Muscle of back (tissue), 11 donors: ENCODE measurements around the gene SFXN1. TPM values are rescaled to one million over a fixed set of nuclear protein-coding genes. Genes with fewer than 3 reads are reported as not detected.

Source experiments
- DNase-seq, 3 donors: peaks; one replicate each; pipeline versions ENCODE4 v3.0.0 to v3.0.0-alpha.2; 2013
- polyA plus RNA-seq, 10 donors: library from polyadenylated mRNA; unstranded; fragments of 120-200 nt; gene quantifications; one replicate each; pipeline ENCODE4 v1.2.1, GENCODE V29; 2013; ENCODE audit not compliant: insufficient read length in 10 of 10

Gene SFXN1
- polyA plus RNA-seq, 10 donors, result 17.8 to 29.8 (median 21.7) TPM

DNA sequence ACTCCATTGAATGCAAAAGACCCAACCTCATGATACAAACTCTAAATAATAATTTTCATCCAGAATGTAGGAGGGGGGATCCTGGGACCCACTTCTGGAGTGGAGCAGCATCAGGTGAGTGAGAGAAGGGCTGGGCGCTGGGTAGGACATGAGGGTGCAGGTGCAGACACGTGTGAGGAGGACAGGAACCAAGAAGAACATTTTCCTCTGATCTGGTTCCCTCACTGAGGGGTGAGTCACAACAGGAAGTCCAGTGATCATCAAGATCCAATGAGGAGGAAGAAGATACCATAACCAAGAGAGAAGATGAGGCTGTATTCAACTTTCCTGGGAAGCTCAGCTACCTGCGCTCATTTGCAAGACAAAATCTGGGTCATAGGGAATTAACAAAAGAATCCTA, 57.4 kb downstream of the SFXN1 start:
- DNase-seq, result no peak

DNA sequence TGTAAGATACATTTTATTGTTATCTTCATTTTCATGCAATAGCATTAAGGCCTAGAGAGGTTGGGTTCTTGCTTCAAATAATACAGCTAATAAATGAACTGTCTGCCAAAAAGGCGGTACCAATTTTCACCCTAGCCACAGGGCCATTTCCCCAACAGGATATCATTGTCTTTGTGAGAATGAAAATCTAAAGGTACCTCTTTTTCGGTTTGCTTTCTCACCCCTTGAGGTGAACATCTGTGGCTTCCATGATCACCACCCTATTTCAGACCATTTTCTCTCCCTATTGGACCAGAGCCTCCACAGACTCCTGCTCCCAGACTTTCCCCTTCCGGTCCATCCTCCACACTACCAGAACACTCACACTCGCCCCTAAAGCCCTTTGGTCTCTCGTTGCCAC, 60.2 kb downstream of the SFXN1 start:
- no peak for DNase-seq

DNA sequence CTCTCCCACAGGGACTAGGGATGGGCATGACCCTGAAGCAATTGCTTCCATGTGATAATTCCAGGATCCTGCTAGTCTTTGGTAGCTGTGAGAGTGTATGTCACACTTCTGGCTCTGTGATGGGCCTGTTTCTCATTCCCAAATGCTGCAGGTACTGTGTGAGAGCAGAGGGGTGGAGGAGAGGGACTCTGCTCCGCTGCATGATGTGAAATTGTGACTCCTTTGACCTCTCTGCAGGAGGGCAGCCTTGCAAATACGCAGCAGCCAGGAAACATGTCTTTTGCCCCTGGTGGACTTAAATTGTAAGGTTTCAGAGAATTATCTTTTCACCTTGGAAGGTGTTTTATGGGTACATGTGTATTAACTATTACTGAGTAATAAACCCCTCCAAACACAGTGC, 61.6 kb downstream of the SFXN1 start:
- DNase-seq, result no peak

DNA sequence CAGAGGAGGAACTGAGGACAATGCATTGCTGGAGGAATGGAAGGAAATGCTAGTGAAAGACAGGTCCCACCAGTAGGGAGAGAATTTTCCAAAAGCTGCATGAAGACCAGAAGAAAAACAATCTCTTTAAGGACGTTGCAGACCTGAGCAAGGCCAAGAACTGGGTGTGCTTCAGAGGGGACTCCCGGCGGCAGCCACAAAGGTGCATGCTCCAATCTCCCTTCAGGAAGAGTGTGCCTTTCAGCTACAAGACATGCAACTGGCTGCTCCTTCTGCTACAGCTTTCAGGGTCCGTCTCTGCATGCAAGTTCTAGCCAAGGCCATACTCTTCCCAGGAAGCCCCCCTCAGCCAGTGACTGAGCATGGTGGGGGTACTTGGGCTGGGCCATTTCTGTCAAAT, 62.9 kb downstream of the SFXN1 start:
- DNase-seq, result no peak

DNA sequence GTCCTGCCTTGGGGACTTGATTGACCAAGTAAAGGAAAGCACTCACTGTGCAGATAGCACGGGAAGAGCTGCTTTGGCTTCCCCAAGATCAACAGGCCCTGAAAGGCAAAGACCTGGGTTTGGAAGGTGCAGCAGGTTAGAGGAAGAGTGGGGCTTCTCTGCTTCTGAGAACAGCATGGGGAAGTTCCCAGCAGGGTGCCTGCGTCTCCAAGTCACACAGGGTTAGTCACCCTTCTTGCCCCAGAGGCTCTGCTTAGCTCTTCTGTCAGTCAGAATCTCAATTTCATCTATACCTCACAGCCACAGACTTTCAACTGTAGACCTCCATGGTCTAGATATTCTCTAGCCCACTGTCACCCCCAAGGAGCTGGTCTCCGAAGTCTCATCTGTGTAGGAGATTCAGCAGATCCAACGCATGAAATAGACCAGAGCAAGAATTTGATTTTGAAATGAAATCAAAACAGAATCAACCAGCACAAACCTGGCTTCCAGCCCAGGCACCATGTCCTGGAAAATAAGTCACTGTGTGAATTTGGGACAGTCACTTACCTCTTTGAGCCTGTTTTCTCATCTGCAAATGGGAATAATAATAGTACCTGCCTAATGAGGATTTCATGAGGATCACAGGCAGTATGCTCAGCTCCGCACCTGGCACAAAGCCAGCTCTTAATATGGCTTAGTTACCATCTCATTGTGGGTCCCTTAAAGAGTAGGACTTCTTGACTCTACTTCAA, 64.0 kb downstream of the SFXN1 start:
- DNase-seq, result no peak

DNA sequence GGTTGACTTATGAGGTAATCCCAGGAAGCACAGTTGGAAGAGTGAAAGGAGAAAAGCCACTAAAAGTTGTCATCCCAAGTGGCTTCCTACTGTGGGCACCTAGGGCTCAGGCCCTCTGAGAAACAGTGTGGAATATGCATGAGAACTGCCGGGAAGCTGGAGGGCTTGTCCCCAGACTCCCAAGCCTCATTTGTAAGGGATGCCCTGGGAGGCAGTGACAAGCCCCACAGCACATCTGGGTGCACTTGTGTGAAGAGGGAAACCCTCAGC, 64.5 kb downstream of the SFXN1 start:
- DNase-seq, result no peak

DNA sequence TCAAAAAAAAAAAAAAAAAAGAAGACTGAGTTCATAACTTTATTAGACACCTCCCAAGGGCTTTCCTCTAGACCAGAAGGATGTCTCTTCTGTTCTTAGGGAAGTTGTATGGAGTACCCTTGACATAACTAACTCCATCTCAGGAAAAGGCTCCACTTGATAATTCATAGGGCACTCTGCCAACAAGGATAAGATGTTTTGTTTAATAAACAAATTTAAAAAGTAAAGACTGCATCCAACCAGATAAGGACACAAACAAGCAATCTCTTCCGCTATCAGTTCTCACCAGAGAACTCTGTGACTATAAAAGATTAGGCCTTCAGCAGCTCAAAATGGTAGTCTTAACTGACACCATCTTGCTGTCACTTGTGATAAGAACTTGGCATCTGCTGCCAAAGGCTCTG, 65.8 kb downstream of the SFXN1 start:
- no peak for DNase-seq

DNA sequence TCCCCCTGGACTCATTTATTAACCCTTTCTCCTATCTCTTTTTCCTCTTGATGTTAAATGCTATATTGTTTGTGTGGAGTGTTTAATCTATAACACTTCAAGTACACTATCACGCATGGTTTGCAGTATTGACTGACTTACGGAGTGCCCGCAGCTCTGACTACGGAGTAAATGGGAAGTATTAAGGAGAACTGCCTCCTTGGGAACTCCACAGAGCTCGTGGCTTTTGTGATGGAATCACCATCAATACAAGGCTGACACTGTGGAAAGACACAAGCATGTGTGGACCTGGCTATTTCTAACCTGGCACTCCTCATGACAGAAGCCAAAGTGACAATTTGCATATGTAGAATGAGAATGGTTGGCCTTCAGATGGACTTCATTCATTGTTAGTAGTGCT, 66.2 kb downstream of the SFXN1 start:
- no peak for DNase-seq

DNA sequence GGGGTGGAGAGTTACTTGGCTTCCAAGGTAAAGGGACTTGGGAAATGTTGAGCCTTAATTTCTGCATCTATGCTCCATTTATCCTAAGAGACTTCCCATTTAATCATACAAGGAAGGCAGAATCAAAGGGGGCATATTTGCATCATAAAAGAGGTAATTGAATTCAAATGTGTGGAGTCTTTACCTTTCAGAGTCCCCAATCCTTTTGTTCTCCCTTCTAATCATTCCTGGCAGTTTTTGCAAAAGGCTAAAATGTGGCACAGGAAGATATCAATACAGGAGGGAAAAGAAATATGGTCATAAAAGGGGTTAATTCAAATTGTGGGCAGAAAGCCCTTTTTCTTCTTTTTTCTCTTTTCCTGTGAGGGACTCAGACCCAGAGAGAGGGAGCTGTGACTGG, 69.5 kb downstream of the SFXN1 start:
- no peak for DNase-seq

DNA sequence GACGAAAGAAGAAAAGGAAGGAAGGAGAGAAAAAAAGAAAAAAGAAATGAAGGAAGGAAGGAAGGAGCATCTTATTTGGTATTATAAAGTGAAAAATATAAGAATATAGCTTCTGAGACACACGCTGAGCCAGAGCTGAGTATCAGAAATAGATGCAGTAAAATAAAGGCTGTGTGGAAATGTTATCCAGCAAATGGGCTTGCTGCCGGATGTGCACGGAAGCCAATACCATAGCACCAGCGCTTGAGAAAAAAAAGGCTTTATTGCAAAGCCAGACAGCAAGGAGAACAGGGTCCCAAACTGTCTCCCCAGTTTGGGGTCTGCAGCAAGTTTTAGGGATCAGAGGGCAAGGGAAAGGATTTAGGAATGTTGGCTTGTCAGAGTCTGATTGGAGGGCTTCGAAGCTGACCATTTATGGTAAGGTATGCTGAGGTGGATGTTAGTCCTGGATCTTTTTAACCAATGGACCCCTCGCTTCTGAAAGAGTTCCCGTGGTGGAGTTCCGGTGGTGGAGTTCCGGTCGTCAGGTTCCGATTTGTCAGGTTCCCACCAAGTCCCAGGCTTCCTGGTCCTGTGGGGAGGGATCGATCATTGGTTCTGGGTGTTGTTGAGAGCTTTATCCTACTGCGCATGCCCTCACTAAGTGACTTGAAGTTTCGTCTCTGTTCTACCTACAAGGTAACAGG, 70.4 kb downstream of the SFXN1 start:
- no peak for DNase-seq

DNA sequence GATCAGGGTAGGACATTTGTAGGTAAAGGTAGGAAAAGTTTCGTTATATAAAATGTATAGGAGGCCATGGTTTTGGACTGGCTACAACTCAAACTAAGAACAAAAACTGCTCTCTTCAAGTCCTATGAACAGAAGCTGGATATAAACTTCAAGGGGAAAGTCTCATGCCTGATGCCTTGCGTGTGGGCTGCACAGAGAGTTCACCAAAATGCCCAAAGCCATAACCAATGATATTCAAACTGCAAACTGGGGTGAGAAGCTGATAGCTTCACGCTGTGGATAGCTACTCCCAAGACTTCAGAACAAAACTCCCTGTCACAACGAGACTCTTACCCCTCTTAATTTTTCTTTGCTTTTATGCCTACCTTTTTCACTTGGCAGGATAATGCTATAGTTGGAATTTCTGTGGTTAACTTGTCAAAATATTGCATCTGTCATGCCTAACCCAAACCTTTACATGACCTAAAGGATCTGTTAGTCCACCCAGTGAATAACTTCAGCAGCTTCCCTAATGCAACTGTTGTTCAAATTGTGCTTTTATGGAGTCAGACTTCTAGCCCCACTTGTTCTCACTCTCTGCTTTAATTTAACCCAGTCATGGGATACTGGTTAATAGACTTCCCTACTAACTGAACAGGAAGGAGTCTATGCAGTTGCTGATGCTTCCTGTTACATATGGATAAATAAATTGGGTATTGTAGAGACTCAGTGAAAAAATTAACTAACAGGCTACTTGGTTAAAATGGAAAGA, 71.9 kb downstream of the SFXN1 start:
- no peak for DNase-seq

DNA sequence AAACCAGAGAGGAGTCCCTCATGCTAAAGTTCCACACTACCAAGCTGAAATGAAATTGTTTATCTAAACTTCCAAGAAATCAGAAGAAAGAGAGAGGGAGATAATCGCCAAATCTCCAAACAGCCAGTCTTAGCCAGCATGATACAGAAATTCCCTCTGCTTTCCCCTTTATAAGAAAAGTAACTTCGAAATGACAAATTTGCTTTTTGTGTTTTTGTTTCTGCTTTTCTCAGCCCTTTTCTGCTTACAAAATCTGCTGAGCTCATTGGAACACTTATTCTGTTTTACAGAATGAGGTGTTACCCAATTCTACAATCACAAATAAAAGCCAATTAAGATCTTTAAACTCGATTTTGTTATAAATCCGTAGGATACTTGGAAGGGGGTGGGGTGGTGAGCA, 72.9 kb downstream of the SFXN1 start:
- no peak for DNase-seq

DNA sequence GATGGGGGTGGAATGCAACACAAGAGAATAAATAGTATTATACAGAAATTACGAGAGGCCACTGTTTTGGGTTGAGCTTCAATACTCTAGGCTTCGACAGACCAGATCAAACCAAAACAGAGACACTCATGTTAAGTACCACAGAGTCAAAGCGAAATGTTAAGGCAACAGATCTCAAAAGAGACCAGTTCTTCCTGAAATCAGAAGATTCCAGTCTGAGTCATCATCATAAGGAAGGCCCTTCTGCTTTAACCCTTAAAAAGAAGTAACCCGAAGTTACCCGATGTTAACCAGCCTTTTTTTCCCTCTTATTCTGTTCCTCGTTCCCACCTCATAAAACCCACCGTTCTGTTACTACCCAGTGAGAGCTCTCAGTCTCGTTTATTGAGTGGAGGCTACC, 75.9 kb downstream of the SFXN1 start:
- no peak for DNase-seq

DNA sequence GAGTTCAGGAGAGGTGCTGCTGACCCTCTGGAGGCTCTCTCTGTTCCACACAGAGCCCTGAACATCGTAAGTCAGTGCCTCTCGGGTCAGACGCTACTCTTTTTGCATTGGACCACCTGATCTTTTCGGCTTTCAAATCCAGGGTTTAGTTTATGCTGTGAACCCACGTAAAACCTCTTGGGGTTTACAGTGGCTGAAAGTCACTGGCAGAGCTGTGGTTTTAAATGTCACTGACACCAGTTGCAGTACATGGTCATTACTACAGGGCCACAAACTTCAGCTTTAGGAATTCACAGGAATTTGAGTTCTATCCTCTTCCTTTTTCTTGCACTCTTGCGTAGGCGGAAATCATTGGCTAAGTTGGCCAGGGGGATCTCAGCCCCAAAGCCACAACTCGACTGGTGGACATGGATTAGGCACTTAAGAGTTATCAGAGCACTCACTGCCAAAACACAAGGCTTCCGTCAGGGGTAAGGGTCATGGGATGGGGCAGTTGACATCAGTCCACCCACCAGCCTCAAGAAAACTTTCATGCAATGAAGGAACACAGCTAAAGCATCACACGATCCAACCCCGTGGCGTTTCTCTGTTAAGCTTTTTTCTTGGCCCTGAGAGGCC, 76.9 kb downstream of the SFXN1 start:
- no peak for DNase-seq

DNA sequence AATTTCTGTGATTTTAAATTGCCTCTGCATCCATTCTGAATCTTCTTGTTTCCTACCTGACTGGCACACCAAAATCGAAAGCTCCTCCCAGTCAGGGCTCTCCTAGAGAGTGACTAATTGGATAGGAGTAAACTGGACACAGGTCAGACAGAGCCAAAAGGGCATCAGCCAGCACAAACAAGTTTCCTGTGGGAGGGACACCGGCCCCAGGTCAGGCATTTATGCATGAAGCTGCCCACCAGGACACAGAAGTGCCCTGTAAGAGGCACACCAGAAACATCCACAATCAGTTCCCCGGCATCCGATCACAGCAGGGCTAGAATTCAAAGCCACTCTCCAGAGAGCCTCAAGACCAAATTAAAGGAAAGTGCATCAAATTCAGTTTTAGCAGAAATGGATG, 78.4 kb downstream of the SFXN1 start:
- DNase-seq, result no peak

DNA sequence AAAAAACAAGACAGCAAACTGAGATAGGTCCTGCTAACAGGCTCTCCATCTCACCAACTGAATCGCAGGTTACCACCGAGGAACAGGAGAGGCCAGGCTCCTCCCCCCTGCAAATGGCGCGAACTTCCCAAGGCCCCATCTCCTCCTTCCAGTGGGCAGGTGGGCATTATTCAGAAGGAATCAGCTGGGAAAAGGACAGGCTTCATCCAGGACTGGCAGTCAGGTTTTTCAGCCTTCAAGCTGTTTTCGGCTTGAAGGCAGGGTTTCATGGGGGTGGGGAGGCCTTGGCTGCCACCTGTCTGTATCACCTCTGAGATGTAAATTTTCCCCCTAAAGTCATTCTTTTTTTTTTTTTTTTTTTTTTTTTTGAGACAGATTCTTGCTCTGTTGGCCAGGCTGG, 79.4 kb downstream of the SFXN1 start:
- no peak for DNase-seq

DNA sequence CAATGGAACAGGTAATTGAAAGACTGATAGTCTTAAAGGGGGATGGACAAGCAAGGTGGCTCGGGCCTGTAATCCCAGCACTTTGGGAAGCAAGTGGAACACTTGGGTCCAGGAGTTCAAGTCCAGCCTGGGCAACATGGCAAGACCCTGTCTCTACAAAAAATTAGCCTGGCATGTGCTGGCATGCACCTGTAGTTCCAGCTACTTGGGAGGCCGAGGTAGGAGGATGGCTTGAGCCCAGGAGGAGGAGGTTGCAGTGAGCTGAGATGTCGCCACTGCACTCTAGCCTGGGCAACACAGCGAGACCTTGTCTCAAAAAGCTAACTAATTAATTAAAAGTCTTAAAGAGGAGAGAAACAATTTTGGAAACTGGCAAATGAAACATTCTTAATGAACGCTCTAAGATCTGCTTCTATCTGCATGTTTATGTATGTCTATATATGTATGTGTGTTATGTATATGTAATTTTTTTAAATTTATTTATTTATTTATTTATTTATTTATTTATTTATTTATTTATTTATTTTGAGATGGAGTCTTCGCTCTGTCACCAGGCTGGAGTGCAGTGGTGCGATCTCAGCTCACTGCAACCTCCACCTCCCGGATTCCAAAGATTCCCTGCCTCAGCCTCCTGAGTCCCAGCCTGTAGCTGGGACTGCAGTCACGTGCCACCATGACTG, 80.6 kb downstream of the SFXN1 start:
- no peak for DNase-seq

DNA sequence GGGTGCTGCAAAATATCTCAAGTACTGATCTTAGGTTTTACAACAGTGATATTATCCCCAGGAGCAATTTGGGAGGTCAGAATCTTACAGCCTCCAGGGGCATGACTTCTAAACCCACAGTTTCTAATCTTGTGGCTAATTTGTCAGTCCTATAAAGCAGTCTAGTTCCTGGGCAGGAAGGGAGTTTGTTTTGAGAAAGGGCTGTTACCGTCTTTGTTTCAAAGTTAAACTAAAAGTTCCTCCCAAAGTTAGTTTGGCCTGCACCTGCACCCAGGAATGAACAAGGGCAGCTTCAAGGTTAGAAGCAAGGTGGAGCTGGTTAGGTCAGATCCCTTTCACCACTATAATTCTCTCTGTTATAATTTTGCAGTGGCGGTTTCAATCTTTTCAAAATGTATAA, 81.7 kb downstream of the SFXN1 start:
- DNase-seq, result no peak

DNA sequence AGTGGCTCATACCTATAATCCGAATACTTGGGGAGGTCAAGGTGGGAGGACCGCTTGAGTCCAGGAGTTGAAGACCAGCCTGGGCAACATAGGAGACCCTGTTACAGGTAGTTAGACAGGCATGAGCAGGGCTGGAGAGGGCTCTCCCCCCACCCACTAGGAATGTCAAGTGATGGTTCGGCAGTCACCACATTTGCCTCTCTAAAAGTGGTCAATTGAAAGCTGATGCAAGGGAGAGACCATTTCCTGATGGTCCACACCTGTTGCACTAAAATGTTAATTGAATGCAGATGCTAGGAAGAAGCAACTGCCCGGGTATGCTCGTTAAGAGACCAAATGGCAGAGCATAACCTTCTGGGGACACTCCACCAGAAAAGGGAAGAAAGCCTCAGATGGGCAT, 82.7 kb downstream of the SFXN1 start:
- no peak for DNase-seq

DNA sequence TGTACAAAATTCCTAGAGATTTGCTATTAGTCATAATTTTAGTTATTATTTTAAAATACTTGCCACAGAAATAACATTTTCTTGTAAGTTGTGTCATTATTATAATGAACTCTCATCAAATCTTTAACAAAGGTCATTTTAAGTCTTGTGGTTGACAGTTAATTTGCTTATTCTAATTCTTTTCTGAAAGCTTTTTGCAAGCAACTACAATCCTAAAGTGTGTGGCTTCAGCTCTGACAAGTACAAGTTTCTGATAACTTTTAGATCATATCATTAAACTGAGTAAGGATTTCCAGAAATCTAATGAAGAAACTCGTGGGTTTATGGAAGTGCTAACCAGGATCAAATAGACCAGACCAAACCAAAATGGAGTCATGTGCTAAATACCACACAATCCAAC, 86.4 kb downstream of the SFXN1 start:
- DNase-seq, result no peak

DNA sequence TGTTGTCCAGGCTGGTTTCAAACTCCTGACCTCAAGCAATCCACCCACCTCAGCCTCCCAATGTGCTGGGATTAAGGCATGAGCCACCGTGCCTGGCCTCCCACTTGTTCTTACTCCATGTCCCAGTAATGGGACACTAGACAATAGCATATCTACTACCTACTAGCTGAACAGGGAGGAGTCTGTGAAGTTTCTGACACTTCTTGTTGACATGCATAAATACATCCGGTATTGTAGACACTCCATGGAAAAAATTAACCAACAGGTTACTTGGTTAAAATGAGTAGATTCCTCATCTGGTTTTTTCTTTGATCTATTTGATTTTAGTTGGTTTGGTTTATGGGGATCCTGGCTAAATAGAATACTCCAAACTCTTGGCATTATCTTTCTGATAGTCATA, 88.3 kb downstream of the SFXN1 start:
- no peak for DNase-seq

DNA sequence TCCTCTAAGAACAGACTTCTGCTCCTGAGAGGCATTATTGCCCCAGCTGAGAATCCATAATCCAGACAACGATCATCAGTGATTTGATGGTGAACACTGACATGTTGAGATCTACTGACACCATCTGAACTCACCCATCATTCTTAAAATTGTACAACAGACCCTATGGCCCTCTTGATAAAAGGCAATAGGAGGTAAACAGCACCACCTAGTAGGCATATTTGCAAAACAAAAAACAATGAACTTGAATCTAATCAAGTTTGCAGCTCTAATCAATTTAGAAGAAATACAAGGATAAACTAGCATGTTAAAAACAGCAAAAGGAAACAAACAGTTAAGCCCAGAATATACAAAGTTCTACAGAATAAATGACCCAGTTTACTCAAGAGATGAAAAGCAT, 89.6 kb downstream of the SFXN1 start:
- no peak for DNase-seq
